ENCODE data around the gene SETD4.

The SETD4 gene

GRCh38 chr21:36073181-36073580, 12.9 kb upstream of the SETD4 start:
- Mint-ChIP-seq H3K4me3 (no peak overlapping the region), H3K36me3 (ENCODE audit: insufficient read depth) (no peaks in the 10 kb centered on the region), H3K4me1 (ENCODE audit: low read depth in 2 of 2) (peaks cover 25 to 37% of the 10 kb centered on the region in 2 donors), H3K9me3 (peaks cover 0 to 3% of the 10 kb centered on the region in 2 donors), H3K27ac (no peak overlapping the region), H3K27me3 (no peaks in the 10 kb centered on the region)
- no peak for DNase-seq
- no peak for ATAC-seq (replicated peaks)

GRCh38 chr21:36072453-36073162, 12.3 kb upstream of the SETD4 start:
- H3K27ac Mint-ChIP-seq, result no peak overlapping the region
- H3K27me3 Mint-ChIP-seq, result no peaks in the 10 kb centered on the region
- H3K4me3 Mint-ChIP-seq, result peak overlapping the region in 1 of 2 donors; percentile 87
- H3K36me3 Mint-ChIP-seq (ENCODE audit: insufficient read depth), result no peaks in the 10 kb centered on the region
- peaks cover 0 to 3% of the 10 kb centered on the region in 2 donors for H3K9me3 Mint-ChIP-seq
- no peak for DNase-seq
- H3K4me1 Mint-ChIP-seq (ENCODE audit: low read depth in 2 of 2), result peaks cover 25 to 37% of the 10 kb centered on the region in 2 donors
- no peak for ATAC-seq (replicated peaks)

DNA sequence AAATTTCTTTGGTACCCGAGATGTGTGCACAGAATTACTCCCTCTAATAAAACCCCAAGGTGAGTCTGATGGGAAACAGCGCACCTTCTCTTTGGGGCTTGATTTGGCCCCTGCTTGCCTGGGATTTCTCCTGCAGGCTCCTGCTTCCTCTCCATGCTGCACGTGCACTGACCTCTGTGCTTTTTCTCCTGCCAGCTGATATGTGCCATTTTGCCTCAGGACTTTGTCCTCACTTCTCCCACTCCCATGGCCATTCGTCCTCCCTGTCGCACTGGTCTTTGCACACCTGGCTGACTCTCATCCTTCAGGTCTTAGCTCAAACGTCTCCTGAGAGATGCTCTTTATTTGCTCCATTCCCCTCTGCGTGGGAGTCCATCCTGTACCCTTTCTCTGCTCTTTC, 10.7 kb upstream of the SETD4 start:
- Mint-ChIP-seq H3K4me1 (ENCODE audit: low read depth in 2 of 2) (peaks cover 25 to 34% of the 10 kb centered on the region in 2 donors), H3K36me3 (ENCODE audit: insufficient read depth) (no peaks in the 10 kb centered on the region), H3K4me3 (peak overlapping the region; percentile 87 to 92), H3K27me3 (no peaks in the 10 kb centered on the region), H3K9me3 (peaks cover 0 to 3% of the 10 kb centered on the region in 2 donors), H3K27ac (peak overlapping the region in 1 of 2 donors; percentile 86)
- DNase-seq, result no peak
- no peak for ATAC-seq (replicated peaks)

GRCh38 chr21:36069713-36070583, 9.6 kb upstream of the SETD4 start, which contains the start of gene CBR1:
CBR1 (plus strand) TSS chr21:36070024; CDS start chr21:36070116, 92 bp downstream.
- peaks cover 25 to 34% of the 10 kb centered on the region in 2 donors for H3K4me1 Mint-ChIP-seq (ENCODE audit: low read depth in 2 of 2)

GRCh38 chr21:36068748-36069398, 8.5 kb upstream of the SETD4 start:
- H3K4me1 Mint-ChIP-seq (ENCODE audit: low read depth in 2 of 2), result peaks cover 25 to 34% of the 10 kb centered on the region in 2 donors
- H3K27ac Mint-ChIP-seq, result peak overlapping the region in 1 of 2 donors; percentile 64
- peaks cover 0 to 3% of the 10 kb centered on the region in 2 donors for H3K9me3 Mint-ChIP-seq
- ATAC-seq (replicated peaks) (no peak), DNase-seq (no peak)
- peaks cover 0 to 5% of the 10 kb centered on the region in 2 donors for H3K27me3 Mint-ChIP-seq
- peaks cover 2% of the 10 kb centered on the region for H3K36me3 Mint-ChIP-seq (ENCODE audit: insufficient read depth)
- peak overlapping the region in 1 of 2 donors; percentile 87 for H3K4me3 Mint-ChIP-seq

More at GRCh38 chr21:36069713-36070583, 9.6 kb upstream of the SETD4 start, which contains the start of gene CBR1:
- H3K27ac Mint-ChIP-seq, result peak within 1 kb of the TSS; percentile 64 to 86
- DNase-seq (peak; percentile 80 to 85 (median 82)), ATAC-seq (replicated peaks) (peak; percentile 96)
- H3K27me3 Mint-ChIP-seq, result no peaks in the 10 kb centered on the region
- peaks cover 0 to 3% of the 10 kb centered on the region in 2 donors for H3K9me3 Mint-ChIP-seq
- H3K36me3 Mint-ChIP-seq (ENCODE audit: insufficient read depth), result peaks cover 2% of the 10 kb centered on the region
- peak within 1 kb of the TSS; percentile 87 to 92 for H3K4me3 Mint-ChIP-seq

DNA sequence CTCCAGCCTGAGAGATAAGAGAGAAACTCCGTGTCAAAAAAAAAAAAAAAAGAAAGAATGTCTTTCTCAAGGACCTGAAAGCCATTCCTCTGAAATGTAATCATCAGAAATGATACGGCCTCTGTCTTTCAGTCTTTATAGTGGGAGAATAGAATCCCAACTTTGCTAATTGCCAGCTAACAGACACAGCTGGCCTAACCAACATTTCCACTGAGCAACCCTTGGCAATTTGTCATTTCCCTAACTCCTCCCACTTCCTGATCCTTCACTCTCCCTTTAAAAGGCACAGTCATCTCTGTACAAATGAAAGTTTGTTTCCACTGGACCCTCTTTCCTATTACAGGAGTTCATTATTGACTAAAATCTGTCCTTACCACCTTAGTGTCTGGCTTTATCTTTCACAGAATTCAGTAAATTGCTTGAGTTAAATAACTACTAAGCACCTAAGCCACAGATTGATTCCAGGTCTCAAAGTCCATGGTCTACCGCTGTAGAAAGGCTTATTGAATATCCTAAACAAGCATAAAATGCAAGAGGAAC, 5.2 kb upstream of the SETD4 start:
- Mint-ChIP-seq H3K9me3 (peaks cover 0 to 3% of the 10 kb centered on the region in 2 donors), H3K4me1 (ENCODE audit: low read depth in 2 of 2) (peaks cover 9 to 16% of the 10 kb centered on the region in 2 donors), H3K4me3 (no peak overlapping the region), H3K36me3 (ENCODE audit: insufficient read depth) (peaks cover 10% of the 10 kb centered on the region), H3K27ac (no peak overlapping the region), H3K27me3 (peaks cover 0 to 8% of the 10 kb centered on the region in 2 donors)
- ATAC-seq (replicated peaks) (no peak), DNase-seq (no peak)

GRCh38 chr21:36064085-36064460, 3.7 kb upstream of the SETD4 start:
- ATAC-seq (replicated peaks) (no peak), DNase-seq (no peak)
- peaks cover 2 to 7% of the 10 kb centered on the region in 2 donors for H3K4me1 Mint-ChIP-seq (ENCODE audit: low read depth in 2 of 2)
- no peak overlapping the region for H3K27ac Mint-ChIP-seq
- peaks cover 19% of the 10 kb centered on the region for H3K36me3 Mint-ChIP-seq (ENCODE audit: insufficient read depth)
- H3K4me3 Mint-ChIP-seq, result no peak overlapping the region
- H3K27me3 Mint-ChIP-seq, result peaks cover 0 to 8% of the 10 kb centered on the region in 2 donors
- H3K9me3 Mint-ChIP-seq, result peaks cover 0 to 2% of the 10 kb centered on the region in 2 donors

DNA sequence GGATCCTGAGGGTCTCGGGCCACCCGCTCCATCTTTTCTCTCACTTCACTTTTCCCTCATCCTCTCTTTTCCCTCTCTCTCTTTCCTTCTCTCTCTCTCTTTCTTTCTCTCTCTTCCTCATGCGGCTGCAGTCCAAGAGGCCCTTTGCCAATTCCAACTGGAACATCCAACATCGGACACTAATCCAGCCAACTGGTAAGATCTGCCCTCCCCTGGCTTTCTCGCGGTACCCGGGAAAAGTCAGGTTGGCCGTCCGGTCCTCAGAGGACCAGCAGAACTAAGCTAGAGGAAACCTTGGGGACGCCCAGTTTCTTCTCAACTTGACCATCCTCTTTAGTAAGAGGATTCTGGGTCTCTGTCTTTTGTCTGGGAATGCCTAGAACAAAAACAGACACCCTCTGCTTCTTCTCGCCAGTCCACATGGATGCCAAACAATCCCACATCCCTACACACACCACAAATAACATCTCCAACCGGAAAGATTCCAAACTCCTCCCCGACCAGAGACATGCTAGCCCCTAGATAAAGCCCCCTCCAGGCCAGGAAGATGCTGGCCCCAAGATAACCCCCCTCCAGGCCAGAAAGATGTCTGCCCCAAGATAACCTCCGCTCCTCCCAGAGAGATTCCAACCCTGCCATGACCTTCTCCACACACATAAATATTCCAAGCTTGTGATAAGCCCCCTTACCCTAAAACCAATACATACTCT, 3.2 kb upstream of the SETD4 start:
- Mint-ChIP-seq H3K9me3 (no peaks in the 10 kb centered on the region), H3K27me3 (peaks cover 0 to 8% of the 10 kb centered on the region in 2 donors), H3K4me1 (ENCODE audit: low read depth in 2 of 2) (peaks cover 0 to 7% of the 10 kb centered on the region in 2 donors), H3K4me3 (no peak overlapping the region), H3K36me3 (ENCODE audit: insufficient read depth) (peaks cover 19% of the 10 kb centered on the region), H3K27ac (no peak overlapping the region)
- no peak for DNase-seq
- ATAC-seq (replicated peaks), result no peak

- Mint-ChIP-seq H3K36me3 (ENCODE audit: insufficient read depth) (peaks cover 32% of the 10 kb centered on the region), H3K9me3 (no peaks in the 10 kb centered on the region), H3K27ac (no peak overlapping the region), H3K4me3 (no peak overlapping the region), H3K4me1 (ENCODE audit: low read depth in 2 of 2) (peaks cover 9 to 10% of the 10 kb centered on the region in 2 donors), H3K27me3 (peaks cover 0 to 8% of the 10 kb centered on the region in 2 donors)
- DNase-seq (no peak), ATAC-seq (replicated peaks) (no peak)
Measured at GRCh38 chr21:36061445-36061844, 1.1 kb upstream of the SETD4 start.

GRCh38 chr21:36059823-36060158, 535 bp downstream of the SETD4 start:
- Mint-ChIP-seq H3K36me3 (ENCODE audit: insufficient read depth) (peaks cover 39% of the 10 kb centered on the region), H3K4me3 (peak overlapping the region; percentile 91 to 95), H3K27me3 (peaks cover 0 to 8% of the 10 kb centered on the region in 2 donors), H3K9me3 (no peaks in the 10 kb centered on the region), H3K27ac (peak overlapping the region; percentile 97 to 98), H3K4me1 (ENCODE audit: low read depth in 2 of 2) (peaks cover 10 to 12% of the 10 kb centered on the region in 2 donors)
- ATAC-seq (replicated peaks) (peak; percentile 24), DNase-seq (no peak)

- no peak overlapping the region for H3K4me3 Mint-ChIP-seq
- no peaks in the 10 kb centered on the region for H3K9me3 Mint-ChIP-seq
- H3K4me1 Mint-ChIP-seq (ENCODE audit: low read depth in 2 of 2), result peaks cover 10 to 13% of the 10 kb centered on the region in 2 donors
- H3K27ac Mint-ChIP-seq, result no peak overlapping the region
- ATAC-seq (replicated peaks), result no peak
- H3K36me3 Mint-ChIP-seq (ENCODE audit: insufficient read depth), result peaks cover 49% of the 10 kb centered on the region
- DNase-seq, result no peak
- H3K27me3 Mint-ChIP-seq, result no peaks in the 10 kb centered on the region
Measured at GRCh38 chr21:36055551-36055950, 4.8 kb downstream of the SETD4 start.

DNA sequence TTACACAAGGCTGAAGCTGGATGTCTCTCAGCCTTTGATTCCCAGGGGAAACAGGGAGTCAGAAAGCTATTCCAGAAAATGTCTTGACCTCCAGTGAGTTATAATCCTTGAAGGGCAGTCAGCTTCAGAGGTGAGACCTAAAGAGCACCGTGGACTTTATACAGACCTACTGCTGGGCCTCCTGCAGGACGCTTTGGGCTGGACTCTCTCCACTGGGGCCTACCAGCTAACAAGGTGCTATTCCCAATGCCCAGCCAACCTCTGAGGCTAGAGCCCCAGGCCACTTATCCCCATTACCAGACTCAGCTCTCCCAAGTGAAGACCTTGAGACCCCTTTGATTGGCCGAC, 6.6 kb downstream of the SETD4 start:
- H3K27me3 Mint-ChIP-seq, result no peaks in the 10 kb centered on the region
- no peak overlapping the region for H3K4me3 Mint-ChIP-seq
- DNase-seq, result no peak
- no peaks in the 10 kb centered on the region for H3K9me3 Mint-ChIP-seq
- peaks cover 54% of the 10 kb centered on the region for H3K36me3 Mint-ChIP-seq (ENCODE audit: insufficient read depth)
- H3K27ac Mint-ChIP-seq, result no peak overlapping the region
- ATAC-seq (replicated peaks), result no peak
- H3K4me1 Mint-ChIP-seq (ENCODE audit: low read depth in 2 of 2), result peaks cover 7 to 16% of the 10 kb centered on the region in 2 donors

Measured in effector memory CD8-positive, alpha-beta T cell (primary cell).